Measurements from ENCODE around the gene TBCK.

GRCh38 chr4:105996845-105997244 is 319.2 kb downstream of the TBCK start:
- TF ChIP-seq ILF3 (IDR thresholded peaks at IDR 0.05; ENCODE audit: borderline replicate concordance) (no peak), STAT6 (CRISPR knock-in tag; IDR thresholded peaks at IDR 0.05) (no peak), CHCHD3 (CRISPR knock-in tag; IDR thresholded peaks at IDR 0.05) (no peak), ZNF121 (CRISPR knock-in tag; conservative IDR thresholded peaks at IDR 0.05) (no peak)

All from K562 (cell line).